Mesodermal cell (in vitro differentiated cells): Measurements from ENCODE around the gene ARSJ. TPM values are rescaled to one million over a fixed set of nuclear protein-coding genes. Genes with fewer than 3 reads are reported as not detected.

ENCODE experiments used
- H3K27ac ChIP-seq: 2 replicates; pipeline ENCODE4 v1.7.0; 2013; ENCODE audit warnings: mild to moderate bottlenecking, low read depth, low read length, moderate library complexity; ENCODE audit not compliant: severe bottlenecking
- H3K36me3 ChIP-seq: 2 replicates; pipeline ENCODE4 v1.7.1; 2013; ENCODE audit warnings: mild to moderate bottlenecking, low read length, moderate library complexity; ENCODE audit not compliant: control insufficient read depth, insufficient read depth
- H3K4me1 ChIP-seq: one replicate; pipeline ENCODE4 v1.7.1; 2013; ENCODE audit warnings: mild to moderate bottlenecking, low read length; ENCODE audit not compliant: insufficient read depth, control insufficient read depth, poor library complexity, severe bottlenecking
- H3K4me3 ChIP-seq: 2 replicates; pipeline ENCODE4 v1.7.0; 2013; ENCODE audit warnings: low read length, control low read depth, mild to moderate bottlenecking; ENCODE audit not compliant: insufficient read depth, poor library complexity, severe bottlenecking; ENCODE audit errors: extremely low read depth
- H3K9me3 ChIP-seq: 2 replicates; pipeline ENCODE4 v1.7.1; 2013; ENCODE audit warnings: mild to moderate bottlenecking, low read length, moderate library complexity; ENCODE audit not compliant: control insufficient read depth
- WGBS, 2 experiments: methylation state at CpG; one replicate each; pipeline ENCODE4 v1.1.5; 2013; ENCODE audit warnings: missing lambda C conversion rate in 2 of 2; ENCODE audit not compliant: insufficient coverage in 2 of 2; 5-methylcytosine and 5-hydroxymethylcytosine counted together
- polyA plus RNA-seq, 2 experiments: library from polyadenylated mRNA; stranded (reverse); fragments of 50-300 nt; gene quantifications; one replicate each; pipeline ENCODE4 v1.2.3, GENCODE V29; 2013

The ARSJ gene
- 4.0 TPM for polyA plus RNA-seq (2013, experiment 1 of 2)
- 3.5 TPM for polyA plus RNA-seq (2013, experiment 2 of 2)

- Histone ChIP-seq H3K36me3 (no peaks in the 10 kb centered on the region), H3K4me3 (peak within 1 kb of the TSS; percentile 64), H3K9me3 (no peaks in the 10 kb centered on the region), H3K4me1 (no peaks in the 10 kb centered on the region), H3K27ac (peak within 1 kb of the TSS; percentile 31)
- 0% methylated on average over 34 to 40 of the region's 50 CpGs for WGBS, 2 experiments
These were observed at the start of gene ARSJ for GRCh38 chr4:113979148-113979904. Gene ARSJ (minus strand): TSS chr4:113979647. CDS start chr4:113978834, 813 bp downstream.

- no peak overlapping the region for H3K27ac ChIP-seq
- no peaks in the 10 kb centered on the region for H3K4me1 ChIP-seq
- H3K9me3 ChIP-seq: no peaks in the 10 kb centered on the region
- no peaks in the 10 kb centered on the region for H3K36me3 ChIP-seq
- H3K4me3 ChIP-seq: no peak overlapping the region
These were observed 48.6 kb upstream of the ARSJ start for GRCh38 chr4:114028071-114028470.

GRCh38 chr4:114027596-114027995 is 48.1 kb upstream of the ARSJ start:
- Histone ChIP-seq H3K9me3 (no peaks in the 10 kb centered on the region), H3K4me1 (no peaks in the 10 kb centered on the region), H3K27ac (no peak overlapping the region), H3K36me3 (no peaks in the 10 kb centered on the region), H3K4me3 (no peak overlapping the region)

- no peak overlapping the region for H3K4me3 ChIP-seq
- H3K27ac ChIP-seq: no peak overlapping the region
- H3K4me1 ChIP-seq: no peaks in the 10 kb centered on the region
- no peaks in the 10 kb centered on the region for H3K9me3 ChIP-seq
- 86 to 96% methylated on average over 3 of the region's 3 CpGs for WGBS, 2 experiments
- no peaks in the 10 kb centered on the region for H3K36me3 ChIP-seq
These were observed 47.0 kb upstream of the ARSJ start for GRCh38 chr4:114026447-114026846.

GRCh38 chr4:114025176-114025777 is 45.8 kb upstream of the ARSJ start:
- Histone ChIP-seq H3K4me3 (no peak overlapping the region), H3K4me1 (no peaks in the 10 kb centered on the region), H3K9me3 (no peaks in the 10 kb centered on the region), H3K36me3 (no peaks in the 10 kb centered on the region), H3K27ac (no peak overlapping the region)
- WGBS, 2 experiments: 93 to 100% methylated on average over 3 to 4 of the region's 5 CpGs

GRCh38 chr4:114021451-114021850 is 42.0 kb upstream of the ARSJ start:
- H3K4me1 ChIP-seq: no peaks in the 10 kb centered on the region
- no peaks in the 10 kb centered on the region for H3K9me3 ChIP-seq
- no peak overlapping the region for H3K4me3 ChIP-seq
- WGBS, 2 experiments: 89 to 100% methylated on average over 1 to 2 of the region's 3 CpGs
- no peaks in the 10 kb centered on the region for H3K36me3 ChIP-seq
- no peak overlapping the region for H3K27ac ChIP-seq

GRCh38 chr4:114019969-114020358 is 40.5 kb upstream of the ARSJ start:
- 89% methylated on average over 1 of the region's 1 CpG; no CpG with 5 or more reads in 1 of the 2 experiments for WGBS, 2 experiments
- Histone ChIP-seq H3K9me3 (no peaks in the 10 kb centered on the region), H3K4me3 (no peak overlapping the region), H3K27ac (no peak overlapping the region), H3K4me1 (no peaks in the 10 kb centered on the region), H3K36me3 (no peaks in the 10 kb centered on the region)

- Histone ChIP-seq H3K4me1 (no peaks in the 10 kb centered on the region), H3K9me3 (no peaks in the 10 kb centered on the region), H3K36me3 (no peaks in the 10 kb centered on the region), H3K4me3 (no peak overlapping the region), H3K27ac (no peak overlapping the region)
- no CpG with 5 or more reads among the region's 2 CpGs for WGBS, 2 experiments
These were observed 40.0 kb upstream of the ARSJ start for GRCh38 chr4:114019276-114019968.

GRCh38 chr4:114017120-114017917 is 37.9 kb upstream of the ARSJ start:
- Histone ChIP-seq H3K36me3 (no peaks in the 10 kb centered on the region), H3K4me3 (no peak overlapping the region), H3K27ac (no peak overlapping the region), H3K4me1 (no peaks in the 10 kb centered on the region), H3K9me3 (no peaks in the 10 kb centered on the region)
- 100% methylated on average over 1 to 2 of the region's 4 CpGs for WGBS, 2 experiments

- Histone ChIP-seq H3K4me3 (no peak overlapping the region), H3K27ac (no peak overlapping the region)
- WGBS, 2 experiments: 75 to 86% methylated on average over 1 of the region's 1 CpG
These were observed 36.0 kb upstream of the ARSJ start for GRCh38 chr4:114015444-114015899.

More at GRCh38 chr4:114015444-114015899, 36.0 kb upstream of the ARSJ start:
- no peaks in the 10 kb centered on the region for H3K36me3 ChIP-seq
- H3K9me3 ChIP-seq: no peaks in the 10 kb centered on the region
- H3K4me1 ChIP-seq: no peaks in the 10 kb centered on the region
